SK-MEL-5 (cell line): Measurements from ENCODE around the gene ZCCHC3. TPM values are rescaled to one million over a fixed set of nuclear protein-coding genes. Genes with fewer than 3 reads are reported as not detected.
A peak's percentile ranks its signal among the peaks of the same experiment; 100 is the strongest.

ENCODE experiments used
- DNase-seq: peaks from one replicate; pipeline ENCODE4 v3.0.0-alpha.2; 2016; ENCODE audit warnings: low read depth, low spot score
- in situ Hi-C: cut with HindIII; loops from 2 replicates; pipeline ENCODE4 v1.10.0; 2016; ENCODE audit warnings: low sequenced_read_pairs, high pct_unique_total_duplicates, low pct_unique_long_range_greater_than_20kb
- total RNA-seq: library from RNA; depleted of rRNA; stranded (reverse); fragments of >200 nt; shearing (Covaris generic); gene quantifications from 2 replicates; pipeline ENCODE4 v1.2.3, GENCODE V29; 2014

Gene ZCCHC3
- total RNA-seq, 1 experiment from 2014 or later = 25.5 TPM

- in situ Hi-C loops = no loop called here
- DNase-seq = no peak
Measured at GRCh38 chr20:305745-306144, 8.4 kb downstream of the ZCCHC3 start.

DNA sequence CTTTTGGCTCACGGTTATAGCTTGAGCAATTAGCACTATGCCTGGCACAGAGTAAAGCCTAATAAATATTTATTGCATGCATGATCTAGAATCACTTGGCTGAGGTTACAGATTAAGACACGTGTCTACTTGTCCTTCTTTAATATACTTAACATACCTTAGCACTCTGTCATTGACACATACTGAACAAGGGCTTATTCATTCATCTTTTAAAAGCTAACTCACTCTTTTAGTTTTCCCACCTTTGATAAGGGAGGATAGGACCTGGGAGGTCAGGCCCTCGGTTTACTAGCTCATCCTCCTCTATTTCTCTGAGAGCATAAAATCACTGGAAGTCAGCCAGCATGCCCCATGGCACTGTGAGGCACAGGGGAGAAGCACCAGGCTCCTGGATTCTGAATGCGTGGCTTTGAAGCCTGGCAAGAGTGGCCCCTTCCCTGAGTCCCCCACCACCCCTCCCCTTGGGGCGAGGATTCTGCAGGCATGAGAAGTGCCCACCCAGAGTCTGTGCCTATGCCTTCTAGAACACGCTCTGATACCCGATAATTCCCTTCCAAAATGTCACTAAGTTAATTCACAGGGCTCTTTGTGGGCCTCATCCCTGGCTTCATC is 11.2 kb downstream of the ZCCHC3 start:
- DNase-seq = no peak
- in situ Hi-C loops = no loop called here

GRCh38 chr20:309306-309840 is 12.0 kb downstream of the ZCCHC3 start:
- in situ Hi-C loops = no loop called here
- peak; percentile 49 for DNase-seq

- in situ Hi-C loops = no loop called here
- DNase-seq = peak; percentile 99
Measured at GRCh38 chr20:309841-310644, 12.7 kb downstream of the ZCCHC3 start.

GRCh38 chr20:310645-311044 is 13.3 kb downstream of the ZCCHC3 start:
- in situ Hi-C loops = no loop called here
- DNase-seq = no peak

GRCh38 chr20:311609-312008 is 14.2 kb downstream of the ZCCHC3 start:
- in situ Hi-C loops = no loop called here
- no peak for DNase-seq

DNA sequence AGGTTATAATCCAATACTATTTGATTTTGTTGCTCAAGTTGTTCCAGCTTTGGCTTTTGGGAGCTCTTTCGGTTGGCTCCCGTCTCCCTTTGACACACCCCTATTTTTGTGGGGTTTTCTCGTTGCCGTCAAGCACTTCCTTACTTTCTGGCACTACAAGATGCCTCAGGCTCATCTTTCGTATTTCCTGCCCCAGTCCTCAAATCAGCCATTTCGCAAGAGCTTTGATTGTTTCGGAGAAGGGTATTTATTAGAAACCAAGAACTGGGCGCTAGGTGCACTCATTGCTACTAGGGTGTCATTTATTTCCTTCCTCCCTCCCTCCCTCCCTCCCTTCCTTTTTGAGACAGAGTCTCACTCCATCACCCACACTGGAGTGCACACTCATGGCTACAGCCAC is 14.7 kb downstream of the ZCCHC3 start:
- DNase-seq = no peak
- in situ Hi-C loops = no loop called here

DNA sequence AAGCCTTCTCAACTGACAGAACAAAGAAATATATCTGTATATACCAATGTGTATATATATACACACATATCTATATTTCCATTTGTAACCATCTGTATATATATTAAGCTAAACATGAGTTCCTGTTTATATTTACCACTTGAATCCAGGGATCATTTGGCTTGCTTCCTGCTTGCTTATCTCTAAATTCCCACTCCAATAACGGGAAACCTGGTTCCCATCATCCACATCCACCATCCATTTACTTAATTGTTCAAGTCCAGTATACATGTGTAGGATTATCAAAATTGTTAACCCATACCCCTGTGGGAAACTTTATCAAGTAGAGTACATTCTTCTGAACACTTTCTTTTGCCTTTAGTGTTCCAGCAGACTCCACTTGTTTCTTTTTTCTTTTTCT is 15.5 kb downstream of the ZCCHC3 start:
- DNase-seq = no peak
- in situ Hi-C loops = no loop called here

GRCh38 chr20:313402-313801 is 16.0 kb downstream of the ZCCHC3 start:
- DNase-seq = no peak
- in situ Hi-C loops = no loop called here

GRCh38 chr20:313948-314347 is 16.6 kb downstream of the ZCCHC3 start:
- no peak for DNase-seq
- in situ Hi-C loops = no loop called here

DNA sequence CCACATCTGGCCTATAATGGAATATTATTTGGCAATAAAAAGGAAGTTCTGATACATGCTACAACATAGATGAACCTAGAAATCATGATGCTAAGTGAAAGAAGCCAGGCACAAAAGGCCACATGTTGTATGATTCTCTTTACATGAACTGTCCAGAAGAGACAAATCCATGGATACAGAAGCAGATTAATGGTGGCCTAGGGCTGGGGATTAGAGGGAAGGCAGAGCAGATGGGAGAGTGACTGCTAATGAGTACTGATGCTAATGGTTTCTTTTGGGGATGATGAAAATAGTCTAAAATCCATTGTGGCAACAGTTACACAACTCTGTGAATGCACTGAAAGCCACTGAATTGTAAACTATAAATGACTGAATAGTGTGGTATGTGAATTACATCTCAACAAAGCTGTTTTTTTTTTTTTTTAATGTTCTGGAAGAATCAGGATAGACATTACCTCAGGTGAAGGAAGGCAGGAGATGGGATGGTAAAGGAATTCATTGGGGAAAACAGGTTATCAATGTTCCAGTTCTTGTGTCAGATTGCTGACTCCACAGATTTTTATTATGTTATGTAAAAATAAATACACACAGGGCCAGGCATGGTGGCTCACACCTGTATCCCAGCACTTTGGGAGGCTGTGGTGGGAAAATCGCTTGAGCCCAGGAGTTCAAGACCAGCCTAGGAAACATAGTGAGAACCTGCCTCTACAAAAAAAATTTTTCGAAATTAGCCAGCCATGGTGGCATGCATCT is 19.1 kb downstream of the ZCCHC3 start:
- in situ Hi-C loops = no loop called here
- DNase-seq = no peak

GRCh38 chr20:324177-325044 is 27.0 kb downstream of the ZCCHC3 start:
- in situ Hi-C loops = loop anchor here (10.0 kb wide), 1 partner anchor 60 kb away; no protein-coding TSS in a partner anchor
- DNase-seq = peak; percentile 90

- peak; percentile 92 for DNase-seq
- in situ Hi-C loops = loop anchor here (10.0 kb wide), 1 partner anchor 60 kb away; no protein-coding TSS in a partner anchor
Measured at GRCh38 chr20:325045-325888, 27.9 kb downstream of the ZCCHC3 start, which contains the start of gene SOX12. Gene SOX12, plus strand, starts transcription at chr20:325552. Its CDS starts 373 bp downstream, at chr20:325925.

GRCh38 chr20:325889-326644 is 28.7 kb downstream of the ZCCHC3 start:
- DNase-seq = peak; percentile 53
- in situ Hi-C loops = loop anchor here (10.0 kb wide), 1 partner anchor 61 kb away; no protein-coding TSS in a partner anchor

- in situ Hi-C loops = loop anchor here (10.0 kb wide), 1 partner anchor 62 kb away; no protein-coding TSS in a partner anchor
- peak; percentile 26 for DNase-seq
Measured at GRCh38 chr20:326645-327185, 29.3 kb downstream of the ZCCHC3 start.
